Measurements from ENCODE around the gene MCCC2.
"Not testable (repeated sequence)": the region's sequence is repeated elsewhere in the genome, so short reads cannot be mapped to it uniquely, and the experiment has no call there.

Gene MCCC2

DNA sequence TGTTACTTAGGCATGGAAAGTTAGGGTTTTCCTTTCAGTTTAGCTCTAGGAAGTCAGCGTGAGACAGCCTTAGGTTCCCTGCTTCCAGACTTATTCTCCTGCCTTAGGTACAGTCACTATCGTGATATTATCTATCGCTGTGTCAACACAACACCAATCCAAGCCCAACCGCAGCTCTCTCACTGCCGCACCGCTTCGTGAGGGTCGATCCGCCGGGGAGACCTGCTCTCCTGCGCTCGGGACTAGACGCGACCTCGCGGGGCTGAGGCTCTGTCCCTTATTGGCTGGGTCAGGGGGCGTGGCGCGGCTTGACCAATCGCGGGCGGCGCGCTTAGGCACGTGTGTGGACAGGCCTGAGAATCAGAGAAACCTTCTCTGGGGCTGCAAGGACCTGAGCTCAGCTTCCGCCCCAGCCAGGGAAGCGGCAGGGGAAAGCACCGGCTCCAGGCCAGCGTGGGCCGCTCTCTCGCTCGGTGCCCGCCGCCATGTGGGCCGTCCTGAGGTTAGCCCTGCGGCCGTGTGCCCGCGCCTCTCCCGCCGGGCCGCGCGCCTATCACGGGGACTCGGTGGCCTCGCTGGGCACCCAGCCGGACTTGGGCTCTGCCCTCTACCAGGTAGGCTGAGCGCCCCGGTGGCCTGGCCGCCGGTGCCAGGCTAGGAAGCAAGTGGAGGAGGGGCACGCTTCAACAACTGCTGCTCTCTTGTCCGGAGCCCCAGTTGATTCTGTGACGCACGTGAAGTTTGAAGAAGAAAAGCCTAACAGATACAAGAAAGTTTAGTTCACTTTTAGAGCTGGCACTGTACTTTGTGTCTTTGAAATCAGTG, at the start of gene MCCC2:
Gene MCCC2, plus strand, starts transcription at position 400 of the 825 bp plus-strand sequence. Its CDS starts 86 bp downstream, at position 486.
- in situ Hi-C loops (cut with MboI; ENCODE audit: low sequenced_read_pairs), result no loop called here

DNA sequence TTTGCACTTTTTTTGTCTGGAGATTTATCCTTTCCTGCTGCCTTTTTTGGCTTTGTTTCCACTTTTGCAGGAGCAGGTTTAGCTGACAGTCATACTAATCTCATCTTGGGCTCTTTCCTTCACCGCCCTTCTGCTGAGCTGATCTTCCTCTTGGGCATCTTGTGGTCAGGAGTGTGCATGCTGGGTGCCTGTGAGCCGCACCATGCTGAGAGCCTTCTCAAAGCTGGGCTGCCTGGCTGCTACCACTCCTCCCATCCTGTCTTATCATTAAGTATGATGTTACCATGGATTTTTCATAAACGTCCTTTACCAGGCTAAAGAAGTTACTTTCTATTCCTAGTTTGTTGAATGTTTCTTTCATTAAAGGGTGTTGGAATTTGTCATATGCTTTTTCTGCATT, 49.5 kb upstream of the MCCC2 start:
- in situ Hi-C loops (cut with MboI; ENCODE audit: low sequenced_read_pairs), result no loop called here

DNA sequence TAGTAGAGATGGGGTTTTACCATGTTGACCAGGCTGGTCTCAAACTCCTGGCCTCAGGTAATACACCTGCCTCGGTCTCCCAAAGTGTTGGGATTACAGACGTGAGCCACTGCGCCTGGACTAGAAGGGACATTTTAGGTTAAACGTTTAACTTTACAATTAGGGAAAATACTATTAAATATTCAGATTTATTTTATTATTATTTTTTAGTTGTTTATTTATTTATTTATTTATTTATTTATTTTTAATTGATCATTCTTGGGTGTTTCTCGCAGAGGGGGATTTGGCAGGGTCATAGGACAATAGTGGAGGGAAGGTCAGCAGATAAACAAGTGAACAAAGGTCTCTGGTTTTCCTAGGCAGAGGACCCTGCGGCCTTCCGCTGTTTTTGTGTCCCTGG, 36.3 kb upstream of the MCCC2 start:
- in situ Hi-C loops (cut with MboI; ENCODE audit: low sequenced_read_pairs), result loop anchor here (25.0 kb wide), 1 partner anchor 89 kb away; the partner anchor contains the start of gene BDP1

DNA sequence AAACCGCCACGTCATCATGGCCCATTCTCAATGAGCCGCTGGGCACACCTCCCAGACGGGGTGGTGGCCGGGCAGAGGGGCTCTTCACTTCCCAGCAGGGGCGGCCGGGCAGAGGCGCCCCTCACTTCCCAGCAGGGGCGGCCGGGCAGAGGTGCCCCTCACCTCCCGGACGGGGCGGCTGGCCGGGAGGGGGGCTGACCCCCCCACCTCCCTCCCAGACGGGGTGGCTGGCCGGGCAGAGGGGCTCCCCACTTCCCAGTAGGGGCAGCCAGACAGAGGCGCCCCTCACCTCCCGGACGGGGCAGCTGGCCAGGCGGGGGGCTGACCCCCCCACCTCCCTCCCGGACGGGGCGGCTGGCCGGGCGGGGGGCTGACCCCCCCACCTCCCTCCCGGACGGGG, 35.6 kb upstream of the MCCC2 start:
- in situ Hi-C loops (cut with MboI; ENCODE audit: low sequenced_read_pairs), result loop anchor here (25.0 kb wide), 1 partner anchor 89 kb away; the partner anchor contains the start of gene BDP1

DNA sequence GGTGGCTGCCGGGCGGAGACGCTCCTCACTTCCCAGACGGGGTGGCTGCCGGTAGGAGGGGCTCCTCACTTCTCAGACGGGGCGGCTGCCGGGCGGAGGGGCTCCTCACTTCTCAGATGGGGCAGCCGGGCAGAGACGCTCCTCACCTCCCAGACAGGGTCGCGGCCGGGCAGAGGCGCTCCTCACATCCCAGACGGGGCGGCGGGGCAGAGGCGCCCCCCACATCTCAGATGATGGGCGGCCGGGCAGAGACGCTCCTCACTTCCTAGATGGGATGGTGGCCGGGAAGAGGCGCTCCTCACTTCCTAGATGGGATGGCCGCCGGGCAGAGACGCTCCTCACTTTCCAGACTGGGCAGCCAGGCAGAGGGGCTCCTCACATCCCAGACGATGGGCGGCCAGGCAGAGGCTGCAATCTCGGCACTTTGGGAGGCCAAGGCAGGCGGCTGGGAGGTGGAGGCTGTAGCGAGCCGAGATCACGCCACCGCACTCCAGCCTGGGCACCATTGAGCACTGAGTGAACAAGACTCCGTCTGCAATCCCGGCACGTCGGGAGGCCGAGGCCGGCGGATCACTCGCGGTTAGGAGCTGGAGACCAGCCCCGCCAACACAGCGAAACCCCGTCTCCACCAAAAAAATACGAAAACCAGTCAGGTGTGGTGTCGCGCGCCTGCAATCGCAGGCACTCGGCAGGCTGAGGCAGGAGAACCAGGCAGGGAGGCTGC, 35.0 kb upstream of the MCCC2 start:
- in situ Hi-C loops (cut with MboI; ENCODE audit: low sequenced_read_pairs), result loop anchor here (25.0 kb wide), 1 partner anchor 90 kb away; the partner anchor contains the start of gene BDP1

DNA sequence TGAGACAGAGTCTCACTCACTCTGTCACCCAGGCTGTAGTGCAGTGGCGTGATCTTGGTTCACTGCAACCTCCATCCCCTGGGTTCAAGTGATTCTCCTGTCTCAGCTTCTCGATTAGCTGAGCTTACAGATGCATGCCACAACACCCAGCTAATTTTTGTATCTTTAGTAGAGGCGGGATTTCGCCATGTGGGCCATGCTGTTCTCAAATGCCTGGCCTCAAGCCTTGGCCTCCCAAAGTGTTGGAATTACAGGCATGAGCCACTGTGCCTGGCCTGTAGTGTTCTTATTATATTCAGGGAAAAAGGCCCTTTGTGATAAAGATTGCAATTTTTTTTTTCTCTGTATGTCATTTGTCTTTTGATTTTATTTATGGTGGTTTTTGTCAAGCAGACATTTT, 24.0 kb upstream of the MCCC2 start:
- in situ Hi-C loops (cut with MboI; ENCODE audit: low sequenced_read_pairs), result loop anchor here (25.0 kb wide), 1 partner anchor 101 kb away; the partner anchor contains the start of gene BDP1

DNA sequence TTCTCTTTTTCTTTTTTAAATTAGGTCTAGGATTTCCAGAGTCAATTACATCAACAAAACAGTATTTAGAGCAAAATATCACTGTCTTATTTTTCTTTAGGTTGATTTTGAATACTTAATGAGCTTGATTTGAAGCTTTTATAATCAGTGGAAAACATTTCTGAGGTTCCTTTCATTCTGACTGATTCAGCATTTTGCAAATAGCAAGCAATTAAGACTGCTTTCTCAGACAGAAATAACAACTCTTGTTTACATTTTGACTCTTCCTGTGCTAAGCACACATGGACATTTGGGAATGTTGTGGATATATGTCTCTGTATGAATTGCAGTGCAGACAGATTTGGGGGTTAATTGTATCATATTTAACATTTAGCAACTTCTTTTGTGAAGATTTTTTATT, 22.2 kb upstream of the MCCC2 start:
- in situ Hi-C loops (cut with MboI; ENCODE audit: low sequenced_read_pairs), result loop anchor here (25.0 kb wide), 1 partner anchor 103 kb away; the partner anchor contains the start of gene BDP1

DNA sequence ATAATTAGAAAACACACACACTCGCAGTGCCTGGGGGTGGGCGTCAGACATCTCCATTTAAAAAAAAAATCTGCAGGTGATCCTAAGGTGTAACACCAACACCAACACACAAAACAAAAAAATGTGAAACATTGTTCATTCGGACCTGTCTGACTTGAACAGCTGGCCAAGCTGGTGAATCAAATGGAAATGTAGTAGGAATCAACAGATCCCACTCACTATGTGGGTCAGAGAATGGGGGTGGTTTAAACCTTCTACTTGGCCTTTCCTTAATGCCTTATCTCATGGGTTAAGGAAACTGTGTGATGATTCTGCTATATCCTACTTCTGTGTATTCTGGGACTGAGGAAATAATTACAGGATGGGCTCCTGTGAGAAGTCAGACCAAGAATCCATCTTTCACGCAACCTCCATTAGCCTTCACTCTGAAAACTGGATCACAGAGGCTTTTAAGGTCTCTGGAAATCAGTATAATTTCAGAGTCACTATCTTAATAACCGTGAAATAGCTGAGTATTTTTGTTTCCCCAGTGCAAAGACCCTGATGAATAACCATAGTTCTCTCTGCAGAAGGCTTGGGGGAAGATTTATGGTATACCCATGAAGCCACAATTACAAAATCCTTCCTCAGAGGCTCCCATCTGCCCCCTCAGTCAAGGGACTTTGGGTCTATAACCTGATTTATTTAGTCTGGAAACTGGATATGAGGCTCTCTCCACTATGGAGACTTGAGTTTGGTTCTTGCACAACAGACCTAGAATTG, 17.2 kb upstream of the MCCC2 start:
- in situ Hi-C loops (cut with MboI; ENCODE audit: low sequenced_read_pairs), result loop anchor here (25.0 kb wide), 1 partner anchor 108 kb away; the partner anchor contains the start of gene BDP1

DNA sequence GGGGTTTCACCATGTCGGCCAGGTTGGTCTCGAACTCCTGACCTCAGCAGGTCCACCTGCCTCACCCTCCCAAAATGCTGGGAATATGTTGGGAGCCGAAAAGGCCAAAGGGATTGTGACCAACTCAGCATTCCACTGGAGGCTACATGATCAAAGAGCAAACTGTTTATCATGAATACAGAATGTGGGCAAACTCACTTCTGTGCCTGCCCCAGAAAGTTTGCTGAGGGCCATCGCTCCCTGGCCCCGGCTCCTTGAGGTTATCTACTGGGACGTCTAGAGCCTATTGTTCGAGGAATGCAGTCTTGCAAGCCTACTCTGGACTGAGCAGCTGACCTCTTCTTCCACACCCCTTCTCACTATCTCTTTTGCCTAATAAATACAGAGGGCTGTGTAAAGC, 15.3 kb upstream of the MCCC2 start:
- in situ Hi-C loops (cut with MboI; ENCODE audit: low sequenced_read_pairs), result loop anchor here (25.0 kb wide), 1 partner anchor 110 kb away; the partner anchor contains the start of gene BDP1

DNA sequence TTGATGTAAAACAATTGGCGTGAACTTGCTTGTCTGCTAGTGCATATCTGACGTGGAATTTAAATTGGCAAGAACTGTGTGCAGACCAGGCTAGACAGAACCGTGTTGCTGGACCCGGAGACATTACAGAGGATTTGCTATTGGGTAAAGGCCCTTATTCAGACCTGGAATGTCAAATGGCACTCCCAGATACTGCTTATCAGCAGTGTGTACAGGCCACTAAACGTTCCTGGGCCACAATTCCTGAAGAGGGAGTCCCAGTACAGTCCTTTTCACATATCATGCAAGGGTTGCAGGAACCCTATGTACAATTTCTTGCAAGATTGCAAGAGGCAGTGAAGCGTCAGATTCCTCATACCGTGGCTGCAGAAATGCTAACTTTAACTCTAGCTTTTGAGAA, 13.5 kb upstream of the MCCC2 start:
- in situ Hi-C loops (cut with MboI; ENCODE audit: low sequenced_read_pairs), result loop anchor here (25.0 kb wide), 1 partner anchor 111 kb away; the partner anchor contains the start of gene BDP1

DNA sequence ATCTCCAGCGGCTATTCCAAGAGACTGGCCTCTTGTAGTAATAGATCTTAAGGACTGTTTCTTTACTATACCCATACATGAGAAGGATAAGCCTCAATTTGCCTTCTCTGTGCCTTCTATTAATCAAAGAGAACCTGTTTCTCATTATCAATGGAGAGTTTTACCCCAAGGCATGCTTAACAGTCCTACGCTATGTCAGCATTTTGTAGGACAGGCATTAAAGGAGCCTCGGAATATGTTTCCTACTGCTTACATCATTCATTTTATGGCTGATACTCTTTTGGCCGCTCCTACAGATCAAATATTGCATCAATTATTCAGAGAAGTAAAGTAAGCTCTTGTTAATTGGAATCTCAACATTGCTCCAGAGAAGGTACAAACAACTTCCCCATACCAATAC, 11.6 kb upstream of the MCCC2 start:
- in situ Hi-C loops (cut with MboI; ENCODE audit: low sequenced_read_pairs), result not testable (repeated sequence)

DNA sequence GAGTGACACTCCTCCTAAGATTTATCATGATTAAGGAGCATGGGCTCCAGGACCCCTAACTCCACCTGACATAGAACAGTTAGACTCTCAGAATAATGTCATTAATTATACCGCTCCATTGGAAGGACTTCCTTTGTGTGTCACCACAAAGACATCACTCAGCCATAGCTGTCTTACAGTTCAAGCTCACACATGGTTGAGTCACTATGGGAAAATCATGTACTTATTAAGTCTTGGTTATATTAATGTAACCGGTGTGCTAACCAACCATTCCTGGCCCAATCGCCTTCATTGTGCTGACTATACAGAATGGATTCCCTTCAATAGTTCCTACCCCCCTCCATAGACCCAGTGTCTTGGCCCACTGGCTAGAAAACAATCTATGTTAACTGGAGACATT, 10.9 kb upstream of the MCCC2 start:
- in situ Hi-C loops (cut with MboI; ENCODE audit: low sequenced_read_pairs), result no loop called here

DNA sequence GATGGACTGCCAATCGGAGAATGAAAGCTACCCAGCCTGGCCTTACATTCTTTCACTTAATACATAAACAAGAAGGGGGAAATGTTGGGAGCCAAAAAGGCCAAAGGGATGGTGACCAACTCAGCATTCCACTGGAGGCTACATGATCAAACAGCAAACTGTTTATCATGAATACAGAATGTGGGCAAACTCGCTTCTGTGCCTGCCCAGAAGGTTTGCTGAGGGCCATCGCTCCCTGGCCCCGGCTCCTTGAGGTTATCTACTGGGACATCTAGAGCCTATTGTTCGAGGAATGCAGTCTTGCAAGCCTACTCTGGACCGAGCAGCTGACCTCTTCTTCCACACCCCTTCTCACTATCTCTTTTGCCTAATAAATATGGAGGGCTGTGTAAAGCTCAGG, 9.3 kb upstream of the MCCC2 start:
- in situ Hi-C loops (cut with MboI; ENCODE audit: low sequenced_read_pairs), result not testable (repeated sequence)

DNA sequence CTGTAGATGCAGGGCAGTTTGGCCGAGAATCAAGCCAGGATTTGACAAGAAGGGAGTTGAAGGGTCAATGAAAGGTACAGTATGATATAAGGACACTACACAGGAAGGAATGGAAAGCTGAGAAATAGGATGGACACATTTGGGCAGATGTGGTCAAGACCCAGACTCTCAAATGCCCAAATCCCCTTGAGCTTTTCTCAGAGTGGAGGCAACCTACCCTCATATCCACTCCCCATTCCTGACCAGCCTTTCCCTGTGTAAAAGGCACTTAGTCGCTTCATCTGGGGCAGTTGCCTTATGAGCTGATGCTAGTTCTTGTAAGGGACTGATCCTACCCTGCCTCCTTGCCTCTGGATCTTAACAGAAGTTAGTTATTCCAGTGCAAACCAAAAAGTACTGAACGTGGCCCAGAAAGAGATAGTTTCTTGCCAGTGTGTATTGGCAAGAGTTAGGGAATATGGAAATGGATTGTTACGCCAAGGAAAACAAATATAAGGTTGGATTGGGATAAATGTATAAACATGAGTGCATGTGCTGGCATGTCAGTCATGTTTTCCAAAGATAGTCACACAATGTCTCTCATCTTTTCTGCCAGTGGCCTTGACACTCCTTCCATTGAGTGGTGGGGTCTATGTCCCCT, 4.1 kb upstream of the MCCC2 start:
- in situ Hi-C loops (cut with MboI; ENCODE audit: low sequenced_read_pairs), result no loop called here

DNA sequence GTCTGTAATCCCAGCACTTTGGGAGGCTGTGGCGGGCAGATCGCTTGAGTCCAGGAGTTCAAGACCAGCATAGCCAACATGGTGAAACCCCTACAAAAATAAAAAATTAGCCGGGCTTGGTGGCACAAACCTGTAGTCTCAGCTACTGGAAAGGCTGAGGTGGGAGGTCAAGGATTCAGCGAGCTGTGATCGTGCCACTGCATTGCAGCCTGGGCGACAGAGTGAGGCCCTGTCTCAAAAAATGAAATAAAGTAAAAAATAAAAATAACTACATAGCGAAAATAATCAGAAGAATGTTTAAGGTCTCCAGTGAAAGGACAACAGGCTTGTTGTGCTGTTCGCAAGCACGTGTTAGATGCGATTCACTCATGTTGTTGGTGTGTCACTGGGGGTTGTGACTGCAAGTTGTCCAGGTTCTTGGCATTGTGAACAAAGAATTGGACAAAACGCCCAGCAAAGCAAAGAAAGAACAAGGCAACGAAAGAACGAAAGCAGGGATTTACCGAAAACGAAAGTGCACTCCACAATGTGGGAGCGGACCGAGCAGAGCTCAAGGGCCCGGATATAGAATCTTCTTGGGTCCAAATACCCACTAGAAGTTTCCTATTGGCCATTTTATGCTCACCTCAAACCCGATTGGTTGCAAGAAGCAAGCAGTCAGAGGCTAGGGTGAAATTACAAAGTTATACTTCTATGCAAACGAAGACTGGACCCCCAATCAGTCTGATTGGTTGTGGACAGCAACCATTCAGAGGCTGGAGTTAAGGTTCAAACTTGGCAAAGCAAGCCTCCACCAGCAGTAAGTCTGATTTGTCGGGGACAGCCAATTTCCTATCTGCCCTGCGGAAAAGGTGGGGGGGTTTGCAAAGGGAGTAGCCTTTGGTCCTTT, 844 bp upstream of the MCCC2 start:
- in situ Hi-C loops (cut with MboI; ENCODE audit: low sequenced_read_pairs), result no loop called here

DNA sequence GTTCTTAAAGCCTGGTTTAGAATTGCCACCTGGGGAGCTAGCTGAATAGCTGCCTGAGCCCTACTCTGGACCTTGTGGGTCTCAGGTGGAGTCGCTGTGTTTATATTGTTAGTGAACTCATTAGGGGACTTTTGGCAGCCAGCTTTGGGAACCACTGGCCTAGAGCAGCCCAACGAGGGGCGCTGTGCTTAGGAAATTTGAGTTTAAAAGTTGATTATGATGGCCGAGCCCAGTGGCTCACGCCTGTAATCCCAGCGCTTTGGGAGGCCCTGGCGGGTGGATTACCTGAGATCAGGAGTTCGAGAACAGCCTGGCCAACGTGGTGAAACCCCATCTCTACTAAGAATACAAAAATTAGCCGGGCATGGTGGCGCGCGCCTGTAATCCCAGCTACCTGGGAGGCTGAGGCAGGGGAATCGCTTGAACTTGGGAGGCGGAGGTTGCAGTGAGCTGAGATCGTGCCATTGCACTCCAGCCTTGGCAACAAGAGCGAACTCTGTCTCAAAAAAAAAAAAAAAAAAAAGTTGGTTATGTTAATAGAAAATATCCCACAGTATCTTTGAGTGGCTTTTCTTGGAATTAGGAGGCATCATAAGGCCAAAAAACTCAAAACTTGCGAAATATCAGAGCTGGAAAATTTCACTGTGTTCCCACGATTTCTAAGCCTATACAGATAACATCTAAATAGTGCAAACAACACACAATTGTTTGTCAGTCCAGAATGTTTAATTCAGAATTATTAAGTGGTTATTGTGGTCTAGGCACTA, 809 bp downstream of the MCCC2 start:
- in situ Hi-C loops (cut with MboI; ENCODE audit: low sequenced_read_pairs), result no loop called here

DNA sequence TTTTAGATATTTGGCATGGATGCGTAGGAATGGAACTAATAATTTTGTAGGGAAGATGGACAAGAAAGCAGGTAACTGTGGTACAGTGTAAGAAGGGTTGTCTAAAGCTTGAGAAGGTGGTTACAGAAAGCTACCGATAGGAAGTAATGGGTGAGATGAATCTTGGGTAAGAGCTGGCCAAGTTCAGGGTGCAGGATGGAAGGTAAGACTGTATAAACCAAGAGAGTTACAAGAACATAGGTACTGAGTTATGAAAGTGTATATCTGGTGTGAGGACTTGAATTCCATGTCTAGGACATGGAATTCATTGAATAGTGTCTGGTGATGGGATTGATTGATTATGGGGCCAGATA, 1.4 kb downstream of the MCCC2 start:
- in situ Hi-C loops (cut with MboI; ENCODE audit: low sequenced_read_pairs), result no loop called here

DNA sequence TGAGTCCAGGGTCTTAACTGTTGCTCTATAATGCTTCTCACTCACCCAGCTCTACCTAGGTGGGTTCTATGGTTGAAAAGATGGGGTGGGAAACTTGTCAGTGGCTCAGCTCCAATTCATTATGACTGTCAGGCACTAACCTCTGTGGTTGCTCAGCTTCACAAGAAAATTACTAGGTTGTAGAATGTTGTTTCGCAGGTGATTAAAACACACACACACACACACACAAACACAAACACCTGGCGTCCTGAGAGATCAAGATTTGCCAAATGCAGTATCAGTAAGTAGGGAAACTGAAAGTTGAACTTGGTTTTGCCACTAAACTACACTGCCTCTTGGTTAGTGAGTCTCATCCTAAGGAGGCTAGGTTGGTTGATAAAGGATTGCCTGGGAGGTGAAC, 2.8 kb downstream of the MCCC2 start:
- in situ Hi-C loops (cut with MboI; ENCODE audit: low sequenced_read_pairs), result no loop called here

DNA sequence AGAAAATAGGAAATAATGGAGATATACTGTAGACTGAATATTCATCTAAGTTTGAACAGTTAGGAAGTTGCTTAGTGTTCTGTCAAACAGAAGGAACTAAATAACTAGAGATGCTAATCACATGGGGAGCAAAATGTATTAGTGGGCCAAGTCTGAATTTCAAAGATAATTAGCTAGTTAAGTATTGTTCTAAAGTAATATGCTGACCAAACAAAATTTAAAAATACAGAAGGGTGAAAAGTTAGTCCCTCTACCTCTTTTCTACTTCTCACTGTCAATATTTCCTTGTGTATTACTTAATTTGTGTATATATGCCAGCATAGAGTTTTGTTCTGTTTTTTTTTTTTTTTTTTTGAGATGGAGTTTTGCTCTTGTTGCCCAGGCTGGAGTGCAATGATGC, 4.0 kb downstream of the MCCC2 start:
- in situ Hi-C loops (cut with MboI; ENCODE audit: low sequenced_read_pairs), result no loop called here
